GM12801 (cell line): ENCODE results near the gene KLHL29.

ENCODE experiments used
- TF ChIP-seq, protein P1 (sequence below): IDR thresholded peaks from one replicate; pipeline ENCODE4 v1.5.1; 2011; ENCODE audit warnings: control low read depth; ENCODE audit not compliant: insufficient read length; ENCODE audit errors: extremely low read depth

Gene KLHL29

DNA sequence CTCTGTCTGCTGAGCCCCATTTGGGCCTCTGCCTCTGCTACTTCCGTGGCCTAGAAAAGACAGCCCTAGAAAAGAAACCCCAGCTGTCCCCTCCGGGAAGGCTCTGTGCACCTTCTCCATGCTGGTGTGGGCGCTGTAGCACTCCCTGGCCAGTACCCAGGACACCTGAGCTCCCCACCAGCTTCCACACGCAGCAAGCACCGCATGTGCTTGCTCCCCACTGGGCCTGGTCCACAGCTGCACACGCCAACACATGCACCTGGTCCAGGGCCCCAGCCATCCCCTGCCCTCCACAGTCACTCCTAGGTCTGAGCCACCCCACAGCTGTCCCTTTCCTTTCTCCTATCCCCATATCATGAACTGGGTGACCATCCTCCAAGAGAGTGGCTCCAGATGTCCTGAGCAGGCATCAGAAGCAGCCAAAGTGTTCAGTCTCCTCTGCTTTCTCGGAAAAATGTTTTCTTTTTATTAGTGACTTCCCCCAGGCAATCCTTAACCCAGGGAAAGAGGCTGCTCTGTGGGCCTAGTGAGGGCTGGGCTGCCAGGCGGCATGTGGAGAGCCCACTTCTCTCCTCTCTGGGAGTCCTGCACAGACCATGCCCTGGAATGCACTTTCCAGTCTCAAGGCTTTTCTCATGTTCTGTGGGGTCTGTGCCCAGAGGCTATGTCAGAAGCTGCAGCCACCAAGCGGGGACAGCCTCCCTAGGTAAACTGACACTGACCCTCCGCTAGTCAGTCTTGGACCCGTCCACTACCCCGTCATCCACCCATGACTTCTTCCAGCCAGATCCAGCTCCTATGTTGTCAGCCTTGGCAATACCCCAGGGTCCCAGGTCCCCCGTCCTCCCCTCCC is 133.7 kb downstream of the KLHL29 start:
- TF ChIP-seq, protein P1, sequence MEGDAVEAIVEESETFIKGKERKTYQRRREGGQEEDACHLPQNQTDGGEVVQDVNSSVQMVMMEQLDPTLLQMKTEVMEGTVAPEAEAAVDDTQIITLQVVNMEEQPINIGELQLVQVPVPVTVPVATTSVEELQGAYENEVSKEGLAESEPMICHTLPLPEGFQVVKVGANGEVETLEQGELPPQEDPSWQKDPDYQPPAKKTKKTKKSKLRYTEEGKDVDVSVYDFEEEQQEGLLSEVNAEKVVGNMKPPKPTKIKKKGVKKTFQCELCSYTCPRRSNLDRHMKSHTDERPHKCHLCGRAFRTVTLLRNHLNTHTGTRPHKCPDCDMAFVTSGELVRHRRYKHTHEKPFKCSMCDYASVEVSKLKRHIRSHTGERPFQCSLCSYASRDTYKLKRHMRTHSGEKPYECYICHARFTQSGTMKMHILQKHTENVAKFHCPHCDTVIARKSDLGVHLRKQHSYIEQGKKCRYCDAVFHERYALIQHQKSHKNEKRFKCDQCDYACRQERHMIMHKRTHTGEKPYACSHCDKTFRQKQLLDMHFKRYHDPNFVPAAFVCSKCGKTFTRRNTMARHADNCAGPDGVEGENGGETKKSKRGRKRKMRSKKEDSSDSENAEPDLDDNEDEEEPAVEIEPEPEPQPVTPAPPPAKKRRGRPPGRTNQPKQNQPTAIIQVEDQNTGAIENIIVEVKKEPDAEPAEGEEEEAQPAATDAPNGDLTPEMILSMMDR: no peak

DNA sequence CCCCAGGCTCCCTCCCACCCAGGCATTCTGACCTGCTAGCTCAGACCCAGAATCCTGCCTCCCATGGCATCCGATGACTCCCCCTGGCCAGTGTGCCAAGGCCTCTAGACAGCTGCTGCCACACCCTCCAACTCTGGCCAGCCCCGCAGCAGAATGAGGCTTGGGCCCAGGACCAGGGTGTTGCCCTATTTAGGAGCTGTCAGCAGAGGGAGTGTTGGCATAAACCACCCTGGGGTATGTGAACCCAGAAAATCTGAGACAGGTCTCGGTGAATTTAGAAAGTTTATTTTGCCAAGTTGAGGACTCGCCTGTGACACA is 134.3 kb downstream of the KLHL29 start:
- TF ChIP-seq, protein P1: no peak

DNA sequence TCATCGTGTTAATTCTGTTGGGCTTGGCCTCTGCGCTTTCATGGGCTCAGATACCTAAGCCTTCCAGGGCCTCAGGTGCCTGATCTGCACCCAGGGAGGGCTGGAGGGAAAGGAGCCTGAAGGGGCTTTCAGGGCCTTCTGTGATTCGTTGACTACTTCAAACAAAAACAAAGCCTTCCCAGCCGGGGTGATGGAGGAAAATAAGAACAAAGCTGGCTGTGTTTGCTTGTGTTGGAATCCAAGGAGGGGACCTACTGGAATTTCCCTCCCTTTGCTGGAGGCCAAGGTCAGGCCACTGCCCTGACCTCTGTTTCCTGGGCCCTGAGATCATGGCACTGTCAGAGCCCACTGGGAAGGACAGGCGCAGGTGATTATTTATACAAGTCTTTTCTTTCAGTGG is 135.3 kb downstream of the KLHL29 start:
- TF ChIP-seq, protein P1: no peak

GRCh38 chr2:23521060-23521459 is 136.1 kb downstream of the KLHL29 start:
- TF ChIP-seq, protein P1: no peak

GRCh38 chr2:23522726-23523372 is 137.9 kb downstream of the KLHL29 start:
- TF ChIP-seq, protein P1: no peak

DNA sequence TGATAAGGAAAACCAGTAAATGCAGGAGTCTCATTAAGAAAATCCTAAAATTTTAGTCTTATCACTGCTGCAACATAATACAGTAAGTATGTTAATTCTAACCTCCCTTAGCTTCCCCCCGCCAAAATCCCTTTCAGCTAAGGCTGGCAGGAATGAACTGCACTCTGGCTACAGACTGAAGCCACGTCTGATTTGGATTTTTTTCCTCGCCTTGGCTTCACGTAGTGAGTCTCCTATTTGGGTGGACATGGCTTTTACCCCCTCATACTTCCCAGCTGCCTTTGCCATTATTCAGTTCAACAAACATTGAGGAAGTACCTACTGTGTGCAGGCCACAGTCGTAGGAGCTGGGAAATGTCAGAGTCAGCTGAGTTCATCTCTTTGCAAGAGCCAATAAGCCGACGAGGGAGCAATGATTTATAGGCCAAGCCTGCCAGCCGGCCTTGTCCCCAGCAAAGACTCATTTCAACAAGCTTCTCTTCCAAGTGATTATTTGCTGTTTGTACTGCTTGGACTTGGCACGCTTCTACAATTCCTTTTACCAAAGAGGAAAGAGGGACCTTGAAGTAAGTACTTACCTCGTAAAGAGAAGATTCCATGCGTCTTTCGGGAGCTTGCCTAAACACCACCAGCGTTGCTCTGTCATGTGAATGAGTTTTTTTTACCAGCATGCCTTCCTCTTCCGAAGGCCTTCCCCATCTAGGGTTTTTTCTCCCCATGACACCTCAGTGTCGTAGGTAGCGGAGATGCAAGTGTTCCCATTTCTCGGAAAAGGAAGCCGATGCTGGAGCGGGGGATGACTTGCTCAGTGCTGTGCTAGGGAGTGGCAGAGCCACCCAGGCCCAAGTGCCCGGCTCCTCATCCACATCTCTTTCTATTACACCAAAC is 138.6 kb downstream of the KLHL29 start:
- TF ChIP-seq, protein P1: no peak

GRCh38 chr2:23524261-23524706 is 139.3 kb downstream of the KLHL29 start:
- TF ChIP-seq, protein P1: no peak
